CD4-positive, alpha-beta T cell (primary cell): ENCODE data around the gene CAMTA1. TPM values are rescaled to one million over a fixed set of nuclear protein-coding genes. Genes with fewer than 3 reads are reported as not detected.

Experiments
- ATAC-seq: fragments of 200-7000 bp; cut with Tn5 transposase; one replicate; pipeline ENCODE4 v1.10.0; 2022; ENCODE audit warnings: mild to moderate bottlenecking; ENCODE audit not compliant: poor library complexity
- CTCF ChIA-PET: fragments of 350-600 bp; sonication (Branson Sonifier 250); formaldehyde crosslinking; loops from one replicate; lab custom pipeline; 2021; ENCODE audit warnings: antibody characterized with exemption, inconsistent platforms; lab: Charles Lee
- POLR2A ChIA-PET: fragments of 350-600 bp; sonication (Branson Sonifier 250); formaldehyde crosslinking; loops from one replicate; lab custom pipeline; 2021; ENCODE audit warnings: antibody characterized with exemption, inconsistent platforms; lab: Charles Lee
- DNase-seq, 14 experiments: peaks; one replicate each; pipeline ENCODE4 v3.0.0-alpha.2; 2013 to 2020; ENCODE audit warnings: mixed read lengths in 2 of 14
- H3K27ac ChIP-seq, 2 donors: one replicate each; pipeline versions ENCODE4 v1.5.1 to v1.7.0; 2013; ENCODE audit warnings: low read length in 2 of 2, low read depth in 1 of 2, mild to moderate bottlenecking in 1 of 2
- H3K27me3 ChIP-seq, 2 experiments: 1 replicate in 1 of 2; 2 replicates in 1 of 2; pipeline versions ENCODE4 v1.6.1 to v1.7.0; 2013; ENCODE audit warnings: low read length in 2 of 2, control low read depth in 1 of 2, mild to moderate bottlenecking in 1 of 2, moderate library complexity in 1 of 2; ENCODE audit not compliant: insufficient read depth in 2 of 2, control insufficient read depth in 1 of 2
- H3K36me3 ChIP-seq: one replicate; pipeline ENCODE4 v1.6.1; 2013; ENCODE audit warnings: low read length, control low read depth; ENCODE audit not compliant: insufficient read depth
- H3K4me1 ChIP-seq: one replicate; pipeline ENCODE4 v1.6.1; 2013; ENCODE audit warnings: low read length, control low read depth; ENCODE audit not compliant: insufficient read depth
- H3K4me3 ChIP-seq: one replicate; pipeline ENCODE4 v1.5.1; 2013; ENCODE audit warnings: mild to moderate bottlenecking, low read length, moderate library complexity
- H3K9me3 ChIP-seq, 2 experiments: 1 replicate in 1 of 2; 2 replicates in 1 of 2; pipeline versions ENCODE4 v1.6.1 to v1.7.0; 2013; ENCODE audit warnings: low read length in 2 of 2, mild to moderate bottlenecking in 2 of 2, control low read depth in 1 of 2, moderate library complexity in 1 of 2; ENCODE audit not compliant: control insufficient read depth in 1 of 2, insufficient read depth in 1 of 2
- H3K27ac Mint-ChIP-seq: one replicate; pipeline ENCODE4 v1.8.0; 2020; ENCODE audit warnings: mixed read lengths
- H3K27me3 Mint-ChIP-seq: one replicate; pipeline ENCODE4 v1.8.0; 2021; ENCODE audit warnings: mixed read lengths
- H3K36me3 Mint-ChIP-seq: one replicate; pipeline ENCODE4 v1.8.0; 2021; ENCODE audit warnings: low read depth, mixed read lengths
- H3K4me1 Mint-ChIP-seq: one replicate; pipeline ENCODE4 v1.8.0; 2021; ENCODE audit warnings: low read depth, mixed read lengths
- H3K4me3 Mint-ChIP-seq: one replicate; pipeline ENCODE4 v1.8.0; 2020; ENCODE audit warnings: mild to moderate bottlenecking, mixed read lengths
- H3K9me3 Mint-ChIP-seq: one replicate; pipeline ENCODE4 v1.8.0; 2020; ENCODE audit warnings: mixed read lengths
- intact Hi-C, 2 experiments: fragments of 100-400 bp; cut with DNase I in 1 of 2; cut with micrococcal nuclease in 1 of 2; formaldehyde crosslinking; loops; one replicate each; pipeline versions ENCODE4 v1.15.1 to v1.9.0; 2023 to 2025; cut with DNase I, micrococcal nuclease
- total RNA-seq, 174 experiments: library from RNA in 2 of 174; stranded (reverse) in 2 of 174; gene quantifications; one replicate each; pipeline ENCODE4 v1.2.3 and lab custom pipeline; 2021 to 2026
- TF ChIP-seq, protein P1 (sequence below): fragments of 200-600 bp; IDR thresholded peaks from one replicate; pipeline ENCODE4 v1.8.0; 2022; ENCODE audit warnings: antibody characterized with exemption, mild to moderate bottlenecking

Gene CAMTA1
- total RNA-seq, 2 experiments from 2014 or later: 38.6 to 39.3 TPM

DNA sequence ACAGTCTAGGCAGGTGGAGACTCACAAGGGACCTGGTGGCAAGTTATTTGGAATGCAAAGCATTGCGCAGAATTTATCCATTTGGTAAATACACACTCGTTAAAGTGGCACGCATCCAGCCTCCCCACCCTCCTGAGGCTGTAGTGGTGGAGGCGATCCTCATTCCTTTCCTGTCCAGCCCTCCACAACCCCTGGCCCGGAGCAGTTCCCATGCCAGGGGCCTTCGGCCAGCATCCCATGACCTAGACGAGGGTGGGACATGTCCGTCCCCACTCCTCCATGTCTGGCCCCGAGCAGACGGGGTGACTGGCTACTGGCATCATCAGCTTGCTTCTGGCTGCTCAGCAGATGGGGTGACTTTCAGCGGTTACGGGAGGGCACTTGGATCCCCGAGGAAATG lies 704.3 kb downstream of the CAMTA1 start:
- Histone ChIP-seq H3K27ac (no peak overlapping the region), H3K4me3 (no peak overlapping the region), H3K27me3 (no peaks in the 10 kb centered on the region), H3K36me3 (no peaks in the 10 kb centered on the region), H3K9me3 (peaks cover 0 to 11% of the 10 kb centered on the region in 2 experiments), H3K4me1 (no peaks in the 10 kb centered on the region)
- H3K36me3 Mint-ChIP-seq: no peaks in the 10 kb centered on the region
- ATAC-seq (no peak), DNase-seq (no peak)
- intact Hi-C loops: no loop called here
- ChIA-PET CTCF (no interaction called here), POLR2A (no interaction called here)
- no peak overlapping the region for H3K4me3 Mint-ChIP-seq
- no peaks in the 10 kb centered on the region for H3K9me3 Mint-ChIP-seq
- no peaks in the 10 kb centered on the region for H3K4me1 Mint-ChIP-seq
- no peak overlapping the region for H3K27ac Mint-ChIP-seq
- peaks cover 21% of the 10 kb centered on the region for H3K27me3 Mint-ChIP-seq
- TF ChIP-seq, protein P1, sequence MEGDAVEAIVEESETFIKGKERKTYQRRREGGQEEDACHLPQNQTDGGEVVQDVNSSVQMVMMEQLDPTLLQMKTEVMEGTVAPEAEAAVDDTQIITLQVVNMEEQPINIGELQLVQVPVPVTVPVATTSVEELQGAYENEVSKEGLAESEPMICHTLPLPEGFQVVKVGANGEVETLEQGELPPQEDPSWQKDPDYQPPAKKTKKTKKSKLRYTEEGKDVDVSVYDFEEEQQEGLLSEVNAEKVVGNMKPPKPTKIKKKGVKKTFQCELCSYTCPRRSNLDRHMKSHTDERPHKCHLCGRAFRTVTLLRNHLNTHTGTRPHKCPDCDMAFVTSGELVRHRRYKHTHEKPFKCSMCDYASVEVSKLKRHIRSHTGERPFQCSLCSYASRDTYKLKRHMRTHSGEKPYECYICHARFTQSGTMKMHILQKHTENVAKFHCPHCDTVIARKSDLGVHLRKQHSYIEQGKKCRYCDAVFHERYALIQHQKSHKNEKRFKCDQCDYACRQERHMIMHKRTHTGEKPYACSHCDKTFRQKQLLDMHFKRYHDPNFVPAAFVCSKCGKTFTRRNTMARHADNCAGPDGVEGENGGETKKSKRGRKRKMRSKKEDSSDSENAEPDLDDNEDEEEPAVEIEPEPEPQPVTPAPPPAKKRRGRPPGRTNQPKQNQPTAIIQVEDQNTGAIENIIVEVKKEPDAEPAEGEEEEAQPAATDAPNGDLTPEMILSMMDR: no peak

DNA sequence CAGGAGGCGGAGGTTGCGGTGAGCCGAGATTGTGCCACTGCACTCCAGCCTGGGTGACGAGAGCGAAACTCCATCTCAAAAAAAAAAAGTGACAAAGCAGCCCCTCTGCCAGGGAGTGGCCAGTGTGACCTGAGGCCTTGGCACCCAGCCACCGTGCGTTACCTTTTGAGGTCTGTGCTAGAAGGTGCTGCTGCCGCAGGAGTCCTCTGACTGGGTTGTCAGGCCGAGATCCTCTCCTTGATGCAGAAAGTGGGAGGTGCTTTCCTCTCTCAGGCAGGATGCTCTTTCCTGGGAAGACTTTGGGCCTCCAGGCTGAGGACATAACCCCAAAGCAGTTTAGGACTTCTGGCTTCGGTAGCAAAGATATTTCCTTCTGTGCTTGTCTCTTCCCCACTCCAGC lies 705.3 kb downstream of the CAMTA1 start:
- H3K9me3 ChIP-seq: peaks cover 0 to 11% of the 10 kb centered on the region in 2 experiments
- H3K9me3 Mint-ChIP-seq: no peaks in the 10 kb centered on the region
- ATAC-seq (no peak), DNase-seq (no peak)
- H3K27ac ChIP-seq: no peak overlapping the region
- no peaks in the 10 kb centered on the region for H3K4me1 ChIP-seq
- TF ChIP-seq, protein P1: no peak
- no peaks in the 10 kb centered on the region for H3K27me3 ChIP-seq
- no peaks in the 10 kb centered on the region for H3K36me3 ChIP-seq
- no peaks in the 10 kb centered on the region for H3K36me3 Mint-ChIP-seq
- H3K4me3 ChIP-seq: no peak overlapping the region
- H3K4me3 Mint-ChIP-seq: no peak overlapping the region
- POLR2A ChIA-PET: no interaction called here
- CTCF ChIA-PET: no interaction called here
- no peak overlapping the region for H3K27ac Mint-ChIP-seq
- H3K27me3 Mint-ChIP-seq: peaks cover 21% of the 10 kb centered on the region
- no peaks in the 10 kb centered on the region for H3K4me1 Mint-ChIP-seq
- intact Hi-C loops: no loop called here

DNA sequence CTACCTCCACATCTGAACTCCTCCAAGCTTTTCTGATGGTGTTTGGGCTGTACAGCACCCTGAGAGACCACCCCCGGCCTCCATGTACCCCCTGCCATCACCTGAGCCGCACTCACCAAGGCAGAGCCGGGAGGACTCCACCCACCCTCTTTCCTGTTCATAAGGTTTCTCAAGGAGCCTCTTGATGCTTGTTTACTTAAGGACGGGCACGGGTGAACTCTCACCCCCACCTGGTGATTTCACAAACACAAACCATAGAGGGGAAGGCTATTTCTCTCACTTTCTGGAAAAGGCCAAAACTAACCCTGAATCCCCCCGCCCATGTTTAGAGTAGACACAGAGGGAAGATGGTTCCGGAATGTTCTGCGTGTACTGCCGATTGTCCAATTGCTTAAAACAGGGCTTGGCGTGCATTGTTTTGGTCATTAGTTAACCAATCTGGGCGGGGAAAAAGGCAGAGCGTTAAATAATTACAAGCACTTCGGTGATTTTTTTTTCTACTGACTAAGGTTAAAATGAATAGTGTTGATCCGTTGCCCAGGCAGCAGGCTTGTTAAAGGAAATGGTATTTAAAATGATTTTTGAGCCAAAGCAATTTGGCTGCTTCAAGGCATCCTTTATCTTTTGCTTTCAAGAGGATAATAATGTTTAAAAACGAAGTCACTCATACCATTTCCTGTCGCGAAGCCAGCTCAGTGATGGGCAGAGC lies 706.0 kb downstream of the CAMTA1 start:
- H3K4me1 Mint-ChIP-seq: no peaks in the 10 kb centered on the region

More for the DNA sequence above, 706.0 kb downstream of the CAMTA1 start:
- Histone ChIP-seq H3K27ac (no peak overlapping the region), H3K36me3 (no peaks in the 10 kb centered on the region), H3K4me1 (no peaks in the 10 kb centered on the region), H3K9me3 (peaks cover 0 to 11% of the 10 kb centered on the region in 2 experiments), H3K4me3 (no peak overlapping the region), H3K27me3 (no peaks in the 10 kb centered on the region)
- no peaks in the 10 kb centered on the region for H3K36me3 Mint-ChIP-seq
- no peaks in the 10 kb centered on the region for H3K9me3 Mint-ChIP-seq
- intact Hi-C loops: no loop called here
- ChIA-PET CTCF (no interaction called here), POLR2A (no interaction called here)
- DNase-seq (no peak), ATAC-seq (no peak)
- no peak overlapping the region for H3K27ac Mint-ChIP-seq
- no peak overlapping the region for H3K4me3 Mint-ChIP-seq
- TF ChIP-seq, protein P1: no peak
- H3K27me3 Mint-ChIP-seq: peaks cover 20% of the 10 kb centered on the region
